AG04449 (cell line): ENCODE results near the gene OR2B6.

Source experiments
- CTCF ChIA-PET: fragments of 350-600 bp; formaldehyde crosslinking; extraction: SDS; loops from one replicate; lab custom pipeline; 2021; ENCODE audit warnings: antibody characterized with exemption; lab: Yijun Ruan, JAX
- POLR2A ChIA-PET: fragments of 400-600, 350-600 bp; formaldehyde crosslinking; extraction: SDS; loops from one replicate; lab custom pipeline; 2020; ENCODE audit warnings: antibody characterized with exemption, inconsistent platforms; lab: Yijun Ruan, JAX
- DNase-seq: peaks from one replicate; pipeline ENCODE4 v3.0.0-alpha.2; 2010; ENCODE audit warnings: low read depth, low spot score
- H3K4me3 ChIP-seq: 2 replicates; pipeline ENCODE4 v1.5.1; 2011; ENCODE audit warnings: low read depth, mild to moderate bottlenecking, control low read depth, low read length
- CTCF ChIP-seq: IDR thresholded peaks from one replicate; pipeline ENCODE4 v1.5.1; 2011; ENCODE audit warnings: mild to moderate bottlenecking, moderate library complexity, low read length, control low read depth, inconsistent platforms; ENCODE audit not compliant: insufficient read depth; ENCODE audit errors: missing control alignments

OR2B6 gene

GRCh38 chr6:27966044-27966443, 9.0 kb downstream of the OR2B6 start:
- no peak overlapping the region for H3K4me3 ChIP-seq
- no peak for TF ChIP-seq CTCF
- POLR2A ChIA-PET: no interaction called here
- CTCF ChIA-PET: no interaction called here
- no peak for DNase-seq

- no peak for DNase-seq
- no peak overlapping the region for H3K4me3 ChIP-seq
- ChIA-PET CTCF (no interaction called here), POLR2A (no interaction called here)
- TF ChIP-seq CTCF: no peak
Measured at GRCh38 chr6:27966816-27967426, 9.9 kb downstream of the OR2B6 start.

GRCh38 chr6:27970444-27970843, 13.4 kb downstream of the OR2B6 start:
- TF ChIP-seq CTCF: no peak
- ChIA-PET CTCF (no interaction called here), POLR2A (no interaction called here)
- DNase-seq: no peak
- no peak overlapping the region for H3K4me3 ChIP-seq

GRCh38 chr6:27972750-27973149, 15.7 kb downstream of the OR2B6 start:
- CTCF ChIA-PET: no interaction called here
- H3K4me3 ChIP-seq: no peak overlapping the region
- POLR2A ChIA-PET: no interaction called here
- TF ChIP-seq CTCF: no peak
- DNase-seq: no peak

GRCh38 chr6:27977387-27977786, 20.3 kb downstream of the OR2B6 start:
- ChIA-PET CTCF (no interaction called here), POLR2A (no interaction called here)
- no peak overlapping the region for H3K4me3 ChIP-seq
- DNase-seq: no peak
- no peak for TF ChIP-seq CTCF

GRCh38 chr6:27978705-27979104, 21.7 kb downstream of the OR2B6 start:
- CTCF ChIA-PET: no interaction called here
- no peak overlapping the region for H3K4me3 ChIP-seq
- POLR2A ChIA-PET: no interaction called here
- TF ChIP-seq CTCF: no peak
- DNase-seq: no peak
